ENCODE measurements around the gene ACSS1. TPM values are rescaled to one million over a fixed set of nuclear protein-coding genes. Genes with fewer than 3 reads are reported as not detected.

ACSS1 gene
- total RNA-seq, 1 experiment from 2014 or later = 0.61 TPM

GRCh38 chr20:25070821-25071473, 13.0 kb upstream of the ACSS1 start:
- DNase-seq = peak; percentile 5
- H3K36me3 Mint-ChIP-seq (ENCODE audit: insufficient read depth in 1 of 3, low read depth in 3 of 3) = no peaks in the 10 kb centered on the region

More at GRCh38 chr20:25070821-25071473, 13.0 kb upstream of the ACSS1 start:
- Mint-ChIP-seq H3K27me3 (ENCODE audit: low read depth) (peaks cover 71% of the 10 kb centered on the region), H3K4me1 (peaks cover 7 to 8% of the 10 kb centered on the region in 2 experiments), H3K4me3 (no peak overlapping the region; a peak in 1 of 5 replicates), H3K27ac (no peak overlapping the region), H3K9me3 (no peaks in the 10 kb centered on the region; a peak in 1 of 5 replicates)
- Histone ChIP-seq H3K4me1 (ENCODE audit: insufficient read depth, low read length) (no peaks in the 10 kb centered on the region; the same call in 1 of the 2 replicates), H3K4ac (ENCODE audit: low read depth, low read length) (no peak overlapping the region), H3K9ac (ENCODE audit: extremely low read depth, insufficient read length, low read length) (no peak overlapping the region), H4K91ac (ENCODE audit: insufficient read length, low read depth, low read length) (no peak overlapping the region), H2AK5ac (ENCODE audit: insufficient read length, low read length) (no peak overlapping the region), H3K14ac (ENCODE audit: insufficient read depth, low read length) (no peak overlapping the region), H3K4me2 (ENCODE audit: insufficient read depth, insufficient read length, low read length) (no peak overlapping the region), H2BK120ac (ENCODE audit: low read depth, low read length, poor library complexity, severe bottlenecking) (no peak overlapping the region), H2AFZ (ENCODE audit: low read length) (no peak overlapping the region), H3K27ac (ENCODE audit: insufficient read length, low read depth, low read length) (no peak overlapping the region), H3K56ac (ENCODE audit: insufficient read length, low read depth, low read length) (no peak overlapping the region), H2BK5ac (ENCODE audit: insufficient read length, low read length) (no peak overlapping the region), H3K23ac (ENCODE audit: insufficient read length, low read depth, low read length) (no peak overlapping the region), H4K8ac (replicated peaks; ENCODE audit: insufficient read length, low read depth, low read length) (no peak overlapping the region), H3K79me1 (ENCODE audit: insufficient read depth, low read depth, low read length, poor library complexity, severe bottlenecking) (no peaks in the 10 kb centered on the region), H3K79me2 (ENCODE audit: insufficient read depth, low read length) (no peaks in the 10 kb centered on the region), H3K9me3 (ENCODE audit: control insufficient read depth, low read depth, low read length) (no peaks in the 10 kb centered on the region), H2BK15ac (ENCODE audit: low read depth, low read length) (no peak overlapping the region), H2BK12ac (ENCODE audit: insufficient read length, low read depth, low read length) (no peak overlapping the region), H3K18ac (ENCODE audit: insufficient read length, low read depth, low read length) (no peak overlapping the region), H4K5ac (ENCODE audit: insufficient read length, low read depth, low read length) (no peak overlapping the region), H3K23me2 (ENCODE audit: insufficient read length, low read depth, low read length, poor library complexity, severe bottlenecking) (no peaks in the 10 kb centered on the region), H3K27me3 (ENCODE audit: insufficient read depth, low read length) (no peaks in the 10 kb centered on the region; the same call in 1 of the 2 replicates), H2BK20ac (ENCODE audit: low read depth, low read length, poor library complexity, severe bottlenecking) (no peak overlapping the region), H4K20me1 (ENCODE audit: control insufficient read depth, insufficient read depth, insufficient read length) (peaks cover 2% of the 10 kb centered on the region), H3T11ph (ENCODE audit: low read length) (no peak overlapping the region)
- no peak for TF ChIP-seq CTCF (conservative IDR thresholded peaks at IDR 0.05)
- no CpG with 5 or more reads among the region's 5 CpGs for WGBS (ENCODE audit: extremely low coverage, insufficient read length, low lambda C conversion rate)

Measured in H9 (cell line).